Gastroesophageal sphincter (tissue), 4 donors: ENCODE data around the gene LHX6. TPM values are rescaled to one million over a fixed set of nuclear protein-coding genes. Genes with fewer than 3 reads are reported as not detected.

Experiments
- ATAC-seq: fragments of 150-250 bp; one replicate; pipeline ENCODE4 v1.9.1; 2016; ENCODE audit warnings: mild to moderate bottlenecking, moderate library complexity
- H3K27ac ChIP-seq, 4 donors: fragments of 200-600 bp; sonication (generic) in 3 of 4; 1 replicate in 3 of 4; 2 replicates in 1 of 4; pipeline ENCODE4 v1.5.1; 2016 to 2019
- H3K27me3 ChIP-seq: fragments of 200-600 bp; sonication (generic); one replicate; pipeline ENCODE4 v1.5.1; 2019
- H3K36me3 ChIP-seq, 2 donors: fragments of 200-600 bp; sonication (generic); one replicate each; pipeline ENCODE4 v1.5.1; 2019; ENCODE audit warnings: control low read depth in 1 of 2
- H3K4me1 ChIP-seq, 3 donors: fragments of 200-600 bp; sonication (generic); 1 replicate in 2 of 3; 2 replicates in 1 of 3; pipeline ENCODE4 v1.5.1; 2016 to 2019; ENCODE audit warnings: control low read depth in 2 of 3
- H3K4me3 ChIP-seq, 2 donors: fragments of 200-600 bp; sonication (generic); one replicate each; pipeline ENCODE4 v1.5.1; 2019; ENCODE audit warnings: mild to moderate bottlenecking in 1 of 2, moderate library complexity in 1 of 2
- H3K9me3 ChIP-seq, 3 donors: fragments of 200-600 bp; sonication (generic); one replicate each; pipeline ENCODE4 v1.5.1; 2017 to 2019; ENCODE audit warnings: control low read depth in 2 of 3
- EP300 ChIP-seq: sonication (generic); formaldehyde crosslinking; IDR thresholded peaks from one replicate; pipeline ENCODE4 v1.6.1; 2017; ENCODE audit warnings: antibody characterized with exemption, mild to moderate bottlenecking
- POLR2A ChIP-seq, 2 donors: fragments of 450-650 bp; IDR thresholded peaks; one replicate each; pipeline ENCODE4 v1.6.1; 2017; ENCODE audit warnings: antibody characterized with exemption in 2 of 2, mild to moderate bottlenecking in 2 of 2, moderate library complexity in 1 of 2
- POLR2AphosphoS5 ChIP-seq: sonication (generic); formaldehyde crosslinking; IDR thresholded peaks from one replicate; pipeline ENCODE4 v1.6.1; 2017; ENCODE audit warnings: antibody characterized with exemption
- WGBS, 2 donors: methylation state at CpG; one replicate each; pipeline ENCODE4 v1.1.5; 2018; ENCODE audit warnings: low coverage in 1 of 2; 5-methylcytosine and 5-hydroxymethylcytosine counted together
- total RNA-seq, 4 donors: library from RNA; depleted of rRNA; stranded (reverse); fragments of >200 nt; gene quantifications; one replicate each; pipeline ENCODE4 v1.1.0, GENCODE V29; 2016
- TF ChIP-seq, protein P1 (sequence below), 4 experiments: fragments of 200-600 bp in 2 of 4; fragments of 450-650 bp in 2 of 4; sonication (generic) in 1 of 4; IDR thresholded peaks; one replicate each; pipeline ENCODE4 v1.5.1; 2017 to 2019; ENCODE audit warnings: antibody characterized with exemption in 4 of 4, mild to moderate bottlenecking in 2 of 4, moderate library complexity in 2 of 4

LHX6 gene
- total RNA-seq, 4 donors from 2014 or later, result 1.7 to 13.0 (median 4.9) TPM

DNA sequence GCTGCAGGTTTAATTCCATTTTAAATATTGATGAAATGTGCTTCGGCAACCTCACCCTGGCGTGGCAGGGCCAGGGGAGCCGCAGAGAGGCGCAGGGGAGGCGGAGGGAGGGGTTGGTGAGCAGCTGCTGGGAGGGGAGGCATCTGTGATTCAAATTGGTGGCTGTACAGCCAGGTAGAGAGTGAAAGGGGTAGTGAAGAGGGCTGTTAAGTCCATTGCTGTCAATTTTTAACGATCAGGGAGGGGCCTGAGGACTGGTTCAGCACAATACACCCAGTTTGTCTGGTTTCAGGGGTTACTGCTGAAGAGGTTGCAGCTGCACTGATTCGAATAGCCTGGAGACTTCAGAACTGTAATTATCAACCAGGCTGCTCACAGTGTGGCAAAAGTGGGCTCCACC, 31.3 kb downstream of the LHX6 start:
- peaks cover 9% of the 10 kb centered on the region for H3K27me3 ChIP-seq
- ATAC-seq, result no peak
- TF ChIP-seq POLR2AphosphoS5 (no peak), EP300 (no peak), POLR2A (IDR thresholded peaks at IDR 0.05) (no peak)
- TF ChIP-seq, protein P1, sequence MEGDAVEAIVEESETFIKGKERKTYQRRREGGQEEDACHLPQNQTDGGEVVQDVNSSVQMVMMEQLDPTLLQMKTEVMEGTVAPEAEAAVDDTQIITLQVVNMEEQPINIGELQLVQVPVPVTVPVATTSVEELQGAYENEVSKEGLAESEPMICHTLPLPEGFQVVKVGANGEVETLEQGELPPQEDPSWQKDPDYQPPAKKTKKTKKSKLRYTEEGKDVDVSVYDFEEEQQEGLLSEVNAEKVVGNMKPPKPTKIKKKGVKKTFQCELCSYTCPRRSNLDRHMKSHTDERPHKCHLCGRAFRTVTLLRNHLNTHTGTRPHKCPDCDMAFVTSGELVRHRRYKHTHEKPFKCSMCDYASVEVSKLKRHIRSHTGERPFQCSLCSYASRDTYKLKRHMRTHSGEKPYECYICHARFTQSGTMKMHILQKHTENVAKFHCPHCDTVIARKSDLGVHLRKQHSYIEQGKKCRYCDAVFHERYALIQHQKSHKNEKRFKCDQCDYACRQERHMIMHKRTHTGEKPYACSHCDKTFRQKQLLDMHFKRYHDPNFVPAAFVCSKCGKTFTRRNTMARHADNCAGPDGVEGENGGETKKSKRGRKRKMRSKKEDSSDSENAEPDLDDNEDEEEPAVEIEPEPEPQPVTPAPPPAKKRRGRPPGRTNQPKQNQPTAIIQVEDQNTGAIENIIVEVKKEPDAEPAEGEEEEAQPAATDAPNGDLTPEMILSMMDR (IDR thresholded peaks at IDR 0.05), result no peak
- H3K4me3 ChIP-seq, result no peak overlapping the region
- WGBS, 2 donors, result 65 to 76% methylated on average over 5 to 6 of the region's 7 CpGs
- H3K9me3 ChIP-seq, result no peaks in the 10 kb centered on the region
- no peaks in the 10 kb centered on the region for H3K36me3 ChIP-seq
- H3K4me1 ChIP-seq, result no peaks in the 10 kb centered on the region
- no peak overlapping the region for H3K27ac ChIP-seq

DNA sequence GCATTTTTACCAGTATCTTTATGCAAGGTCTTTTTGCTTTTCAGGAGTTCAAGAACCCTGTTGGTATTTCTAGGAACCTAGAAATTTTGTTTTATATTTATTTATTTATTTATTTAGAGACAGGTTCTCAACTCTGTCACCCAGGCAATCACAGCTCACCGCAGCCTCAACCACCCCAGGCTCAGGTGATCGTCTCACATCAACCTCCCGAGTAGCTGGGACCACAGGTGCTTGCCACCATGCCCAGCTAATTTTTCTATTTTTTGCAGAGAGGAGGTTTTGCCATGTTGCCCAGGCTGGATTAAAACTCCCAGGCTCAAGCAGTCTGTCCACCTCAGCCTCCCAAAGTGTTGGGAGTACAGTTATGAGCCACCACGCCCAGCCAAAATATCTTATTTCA, 32.9 kb downstream of the LHX6 start:
- H3K4me3 ChIP-seq, result no peak overlapping the region
- no peaks in the 10 kb centered on the region for H3K36me3 ChIP-seq
- 96% methylated on average over 3 of the region's 4 CpGs; no CpG with 5 or more reads in 1 of the 2 donors for WGBS, 2 donors
- H3K9me3 ChIP-seq, result no peaks in the 10 kb centered on the region
- no peak for TF ChIP-seq POLR2AphosphoS5
- no peak for TF ChIP-seq EP300
- TF ChIP-seq, protein P1 (IDR thresholded peaks at IDR 0.05), result no peak
- TF ChIP-seq POLR2A (IDR thresholded peaks at IDR 0.05), result no peak
- H3K27ac ChIP-seq, result no peak overlapping the region
- no peaks in the 10 kb centered on the region for H3K4me1 ChIP-seq
- peaks cover 9% of the 10 kb centered on the region for H3K27me3 ChIP-seq
- ATAC-seq, result no peak

DNA sequence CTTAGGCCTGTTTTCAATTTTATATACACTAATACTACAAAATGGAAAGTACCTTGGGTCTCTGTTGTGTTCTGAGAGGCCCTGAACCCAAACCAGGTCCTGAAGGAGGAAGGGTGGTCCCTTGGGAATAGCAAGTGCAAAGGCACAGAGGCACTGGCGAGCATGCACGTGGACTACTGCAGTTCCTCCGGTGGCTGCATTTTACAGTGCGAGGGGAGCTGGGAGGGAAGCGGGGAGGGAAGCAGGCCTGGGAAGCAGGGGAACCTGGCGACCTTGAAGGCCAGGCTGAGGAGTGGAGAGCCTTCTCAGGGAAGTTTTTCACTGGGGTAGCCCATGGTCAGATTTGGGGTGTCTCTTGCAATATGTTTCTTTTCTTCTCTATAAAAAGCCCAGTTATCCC, 35.1 kb downstream of the LHX6 start:
- peaks cover 9% of the 10 kb centered on the region for H3K27me3 ChIP-seq
- H3K36me3 ChIP-seq, result no peaks in the 10 kb centered on the region
- H3K4me3 ChIP-seq, result no peak overlapping the region
- TF ChIP-seq POLR2A (IDR thresholded peaks at IDR 0.05) (no peak), POLR2AphosphoS5 (no peak), EP300 (no peak)
- TF ChIP-seq, protein P1 (IDR thresholded peaks at IDR 0.05), result no peak
- 63 to 81% methylated on average over 3 to 6 of the region's 6 CpGs for WGBS, 2 donors
- H3K4me1 ChIP-seq, result no peaks in the 10 kb centered on the region
- H3K9me3 ChIP-seq, result no peaks in the 10 kb centered on the region
- ATAC-seq, result no peak
- H3K27ac ChIP-seq, result no peak overlapping the region

DNA sequence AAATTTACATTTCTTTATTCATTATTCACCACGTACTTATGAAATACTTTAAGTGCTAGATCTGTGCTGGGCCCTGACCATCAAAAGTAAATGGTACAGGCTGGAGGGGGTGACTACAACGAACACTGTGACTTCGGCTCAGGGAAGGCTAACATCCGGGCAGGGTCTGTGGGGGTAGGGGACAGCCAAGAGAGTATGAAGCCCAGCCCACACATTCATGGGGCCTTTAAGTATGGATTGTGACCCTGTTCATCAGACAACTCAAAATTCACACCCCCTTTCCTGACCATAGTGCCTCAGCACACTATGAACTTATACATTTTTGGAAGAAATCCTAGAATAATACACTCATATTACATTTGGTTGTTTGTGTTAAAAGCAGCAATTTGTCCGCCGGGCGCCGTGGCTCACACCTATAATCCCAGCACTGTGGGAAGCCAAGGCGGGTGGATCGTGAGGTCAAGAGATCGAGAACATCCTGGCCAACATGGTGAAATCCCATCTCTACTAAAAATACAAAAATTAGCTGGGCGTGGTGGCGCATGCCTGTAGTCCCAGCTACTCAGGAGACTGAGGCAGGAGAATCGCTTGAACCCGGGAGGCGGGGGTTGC, 35.7 kb downstream of the LHX6 start:
- ATAC-seq, result no peak
- Histone ChIP-seq H3K27ac (no peak overlapping the region), H3K4me3 (no peak overlapping the region), H3K4me1 (no peaks in the 10 kb centered on the region), H3K9me3 (no peaks in the 10 kb centered on the region), H3K36me3 (no peaks in the 10 kb centered on the region), H3K27me3 (peaks cover 8% of the 10 kb centered on the region)
- 83 to 86% methylated on average over 7 to 12 of the region's 16 CpGs for WGBS, 2 donors
- TF ChIP-seq POLR2AphosphoS5, result no peak
- TF ChIP-seq, protein P1 (IDR thresholded peaks at IDR 0.05), result no peak
- no peak for TF ChIP-seq EP300
- TF ChIP-seq POLR2A (IDR thresholded peaks at IDR 0.05), result no peak

DNA sequence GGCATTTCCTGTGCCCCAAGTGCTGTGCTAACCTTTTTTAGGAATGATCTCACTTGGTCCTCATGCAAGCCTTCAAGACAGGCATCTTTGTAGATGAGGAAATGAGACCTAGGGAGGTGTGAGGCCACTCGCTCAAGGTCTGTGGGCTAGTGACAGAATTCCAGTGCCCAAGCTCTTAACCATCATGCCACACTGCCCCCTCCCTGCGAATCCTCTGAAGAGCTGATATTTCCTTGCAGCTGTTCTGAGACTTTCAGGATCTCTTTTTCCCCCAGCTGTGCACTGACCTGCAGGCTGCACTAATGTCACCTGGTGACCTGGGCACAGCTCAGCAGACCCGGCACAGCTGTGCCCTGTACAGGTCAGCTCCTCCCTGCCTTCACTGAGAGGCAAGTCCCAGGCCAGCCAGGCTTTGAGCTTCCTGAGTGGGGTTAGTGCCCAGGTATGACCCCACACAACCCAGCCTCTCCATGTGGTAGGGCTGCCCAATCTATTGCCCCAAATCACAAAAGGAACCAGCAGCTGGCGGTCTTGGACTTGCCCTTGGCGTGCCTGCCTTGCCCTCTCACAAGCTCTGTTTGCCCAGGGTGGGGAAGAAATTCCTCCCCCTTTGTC, 36.4 kb downstream of the LHX6 start:
- no peak for TF ChIP-seq POLR2AphosphoS5
- H3K4me1 ChIP-seq, result no peaks in the 10 kb centered on the region
- H3K4me3 ChIP-seq, result no peak overlapping the region
- no peak for ATAC-seq
- 83 to 94% methylated on average over 3 to 4 of the region's 5 CpGs for WGBS, 2 donors
- no peak overlapping the region for H3K27ac ChIP-seq
- H3K36me3 ChIP-seq, result no peaks in the 10 kb centered on the region
- peaks cover 2% of the 10 kb centered on the region for H3K27me3 ChIP-seq
- no peaks in the 10 kb centered on the region for H3K9me3 ChIP-seq
